Thyroid gland (tissue), 4 donors: Measurements from ENCODE around the gene PSD2. TPM values are rescaled to one million over a fixed set of nuclear protein-coding genes. Genes with fewer than 3 reads are reported as not detected.

Experiments
- DNase-seq, 2 donors: peaks; one replicate each; pipeline ENCODE4 v3.0.0-alpha.2; 2019
- H3K27ac ChIP-seq, 3 donors: fragments of 200-600 bp; sonication (generic); 1 replicate in 2 of 3; 2 replicates in 1 of 3; pipeline ENCODE4 v1.5.1; 2016 to 2019; ENCODE audit warnings: mild to moderate bottlenecking in 1 of 3, moderate library complexity in 1 of 3
- H3K27me3 ChIP-seq: fragments of 200-600 bp; sonication (generic); one replicate; pipeline ENCODE4 v1.5.1; 2019
- H3K36me3 ChIP-seq, 2 donors: fragments of 200-600 bp; sonication (generic); one replicate each; pipeline ENCODE4 v1.5.1; 2016 to 2019
- H3K4me1 ChIP-seq, 2 donors: fragments of 200-600 bp; sonication (generic); one replicate each; pipeline ENCODE4 v1.5.1; 2017 to 2019
- H3K4me3 ChIP-seq, 3 donors: fragments of 200-600 bp; sonication (generic); replicated peaks in 1 of 3; 1 replicate in 2 of 3; 2 replicates in 1 of 3; pipeline ENCODE4 v1.5.1; 2016; ENCODE audit warnings: mild to moderate bottlenecking in 1 of 3
- H3K9me3 ChIP-seq: fragments of 200-600 bp; sonication (generic); one replicate; pipeline ENCODE4 v1.5.1; 2017
- POLR2A ChIP-seq, 2 donors: fragments of 450-650 bp; IDR thresholded peaks; one replicate each; pipeline ENCODE4 v1.6.1; 2017; ENCODE audit warnings: antibody characterized with exemption in 2 of 2, mild to moderate bottlenecking in 2 of 2, moderate library complexity in 1 of 2
- WGBS, 2 donors: methylation state at CpG; one replicate each; pipeline ENCODE4 v1.1.5; 2017; 5-methylcytosine and 5-hydroxymethylcytosine counted together
- intact Hi-C: fragments of 100-400 bp; cut with DNase I; formaldehyde crosslinking; loops from one replicate; pipeline ENCODE4 v1.15.1; 2023
- total RNA-seq, 4 donors: library from RNA; depleted of rRNA; stranded (reverse); fragments of >200 nt; gene quantifications; one replicate each; pipeline ENCODE4 v1.2.3, GENCODE V29; 2016
- TF ChIP-seq, protein P1 (sequence below), 6 experiments: fragments of 200-600 bp in 3 of 6; fragments of 450-650 bp in 3 of 6; sonication (generic) in 3 of 6; IDR thresholded peaks; one replicate each; pipeline ENCODE4 v1.5.1; 2016 to 2019; ENCODE audit warnings: antibody characterized with exemption in 6 of 6, mild to moderate bottlenecking in 2 of 6, inconsistent platforms in 1 of 6, moderate library complexity in 1 of 6

PSD2 gene
- total RNA-seq, 4 donors from 2014 or later = 0.11 to 0.67 (median 0.13) TPM; not detected in 1

DNA sequence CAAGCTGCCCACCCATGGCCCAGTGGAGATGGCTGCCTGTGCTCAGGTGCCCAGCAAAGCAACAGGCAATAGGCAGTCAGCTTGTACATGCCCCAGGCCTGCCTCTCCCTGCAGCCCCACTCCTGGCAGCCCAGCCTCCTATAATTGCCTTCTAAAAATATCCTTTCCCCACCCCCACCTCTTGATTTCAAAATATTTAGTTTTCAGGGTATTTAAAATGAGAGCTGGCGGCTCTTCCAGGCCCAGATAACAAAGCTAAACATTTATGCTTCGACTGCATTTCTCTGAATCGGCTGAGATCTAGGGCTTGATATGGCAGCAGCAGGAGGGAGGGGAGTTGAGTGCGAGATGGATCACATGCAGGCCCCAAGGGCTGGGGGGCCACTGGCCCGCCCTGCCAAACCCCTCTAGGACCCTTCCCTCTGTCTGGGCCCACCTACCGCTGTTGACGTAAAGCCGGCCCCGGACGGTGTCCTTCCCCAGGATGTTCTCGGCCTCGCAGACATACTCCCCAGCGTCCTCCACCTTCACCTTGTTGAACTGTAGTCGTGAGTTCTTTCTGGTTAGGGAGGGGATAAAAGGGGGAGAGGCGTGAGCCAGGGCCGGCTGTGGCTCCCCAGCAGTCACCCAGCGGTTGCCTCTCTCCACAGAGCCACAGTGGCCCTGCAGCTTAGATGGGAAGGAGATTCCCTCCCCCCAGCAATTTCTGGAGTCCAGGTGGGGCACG, 85.0 kb downstream of the PSD2 start:
- H3K27me3 ChIP-seq = no peaks in the 10 kb centered on the region
- H3K4me3 ChIP-seq = no peak overlapping the region
- no peaks in the 10 kb centered on the region for H3K9me3 ChIP-seq
- no peaks in the 10 kb centered on the region for H3K36me3 ChIP-seq
- no peak overlapping the region for H3K27ac ChIP-seq
- no peak for DNase-seq
- WGBS, 2 donors = 77 to 82% methylated on average over 18 of the region's 18 CpGs
- no peaks in the 10 kb centered on the region for H3K4me1 ChIP-seq
- TF ChIP-seq, protein P1, sequence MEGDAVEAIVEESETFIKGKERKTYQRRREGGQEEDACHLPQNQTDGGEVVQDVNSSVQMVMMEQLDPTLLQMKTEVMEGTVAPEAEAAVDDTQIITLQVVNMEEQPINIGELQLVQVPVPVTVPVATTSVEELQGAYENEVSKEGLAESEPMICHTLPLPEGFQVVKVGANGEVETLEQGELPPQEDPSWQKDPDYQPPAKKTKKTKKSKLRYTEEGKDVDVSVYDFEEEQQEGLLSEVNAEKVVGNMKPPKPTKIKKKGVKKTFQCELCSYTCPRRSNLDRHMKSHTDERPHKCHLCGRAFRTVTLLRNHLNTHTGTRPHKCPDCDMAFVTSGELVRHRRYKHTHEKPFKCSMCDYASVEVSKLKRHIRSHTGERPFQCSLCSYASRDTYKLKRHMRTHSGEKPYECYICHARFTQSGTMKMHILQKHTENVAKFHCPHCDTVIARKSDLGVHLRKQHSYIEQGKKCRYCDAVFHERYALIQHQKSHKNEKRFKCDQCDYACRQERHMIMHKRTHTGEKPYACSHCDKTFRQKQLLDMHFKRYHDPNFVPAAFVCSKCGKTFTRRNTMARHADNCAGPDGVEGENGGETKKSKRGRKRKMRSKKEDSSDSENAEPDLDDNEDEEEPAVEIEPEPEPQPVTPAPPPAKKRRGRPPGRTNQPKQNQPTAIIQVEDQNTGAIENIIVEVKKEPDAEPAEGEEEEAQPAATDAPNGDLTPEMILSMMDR (IDR thresholded peaks at IDR 0.05) = no peak
- TF ChIP-seq POLR2A (IDR thresholded peaks at IDR 0.05) = no peak
- intact Hi-C loops = no loop called here

DNA sequence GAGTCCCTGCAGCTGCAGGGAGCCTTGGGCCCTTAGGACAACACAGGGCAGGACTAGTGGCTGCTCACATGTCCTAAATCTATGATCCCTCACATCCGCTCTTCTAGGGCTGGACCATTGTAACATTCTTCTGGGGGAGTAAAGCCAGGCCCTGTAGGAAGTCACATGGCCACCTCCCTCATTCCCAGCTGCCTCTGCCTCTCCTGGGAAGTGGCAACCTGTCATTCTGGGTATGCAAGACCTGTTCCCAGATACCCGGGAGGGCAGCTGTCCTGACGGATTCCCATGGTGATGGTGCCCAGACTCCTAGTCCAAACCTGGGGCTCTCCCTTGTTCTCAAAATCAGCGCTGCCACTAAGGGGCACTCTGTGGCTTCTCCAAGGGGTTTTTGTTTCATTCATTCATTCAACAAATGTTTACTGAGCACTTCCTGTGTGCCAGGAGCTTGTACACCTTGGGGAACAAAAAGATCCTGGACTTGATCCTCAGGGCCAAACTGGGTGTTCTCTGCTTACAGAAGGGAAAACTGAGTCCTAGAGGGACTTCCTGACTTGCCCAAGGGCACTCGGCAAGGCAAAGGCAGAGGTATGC, 85.6 kb downstream of the PSD2 start:
- TF ChIP-seq, protein P1 (IDR thresholded peaks at IDR 0.05) = no peak
- no peak for TF ChIP-seq POLR2A (IDR thresholded peaks at IDR 0.05)
- no peaks in the 10 kb centered on the region for H3K36me3 ChIP-seq
- no peak overlapping the region for H3K4me3 ChIP-seq
- no peaks in the 10 kb centered on the region for H3K27me3 ChIP-seq
- H3K9me3 ChIP-seq = no peaks in the 10 kb centered on the region
- intact Hi-C loops = no loop called here
- 85 to 92% methylated on average over 5 of the region's 5 CpGs for WGBS, 2 donors
- DNase-seq = no peak
- no peak overlapping the region for H3K27ac ChIP-seq
- H3K4me1 ChIP-seq = no peaks in the 10 kb centered on the region

DNA sequence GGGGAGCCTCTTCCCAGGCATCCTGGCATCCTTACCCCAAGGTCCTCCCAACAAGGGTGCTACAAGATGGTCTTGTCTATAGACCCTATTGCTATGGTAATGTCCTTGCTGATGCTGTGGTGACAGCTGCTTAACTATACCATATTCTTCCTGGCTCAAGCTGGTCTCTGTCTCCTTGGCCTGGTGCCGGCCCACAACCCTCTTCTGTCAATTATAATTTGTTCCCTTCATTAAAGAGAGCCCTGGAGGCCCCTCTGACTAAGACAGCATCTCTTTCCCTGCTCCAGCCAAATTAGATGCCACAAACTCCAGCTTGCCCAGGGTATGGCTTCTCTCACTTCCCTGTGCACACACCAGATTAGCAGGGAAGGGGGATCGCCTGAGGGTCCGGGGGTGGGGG, 86.7 kb downstream of the PSD2 start:
- 85 to 96% methylated on average over 3 of the region's 3 CpGs for WGBS, 2 donors
- intact Hi-C loops = no loop called here
- H3K9me3 ChIP-seq = no peaks in the 10 kb centered on the region
- no peak for TF ChIP-seq POLR2A (IDR thresholded peaks at IDR 0.05)
- TF ChIP-seq, protein P1 (IDR thresholded peaks at IDR 0.05) = no peak
- no peak for DNase-seq
- no peak overlapping the region for H3K27ac ChIP-seq
- no peaks in the 10 kb centered on the region for H3K36me3 ChIP-seq
- H3K4me3 ChIP-seq = no peak overlapping the region
- no peaks in the 10 kb centered on the region for H3K4me1 ChIP-seq
- H3K27me3 ChIP-seq = no peaks in the 10 kb centered on the region

DNA sequence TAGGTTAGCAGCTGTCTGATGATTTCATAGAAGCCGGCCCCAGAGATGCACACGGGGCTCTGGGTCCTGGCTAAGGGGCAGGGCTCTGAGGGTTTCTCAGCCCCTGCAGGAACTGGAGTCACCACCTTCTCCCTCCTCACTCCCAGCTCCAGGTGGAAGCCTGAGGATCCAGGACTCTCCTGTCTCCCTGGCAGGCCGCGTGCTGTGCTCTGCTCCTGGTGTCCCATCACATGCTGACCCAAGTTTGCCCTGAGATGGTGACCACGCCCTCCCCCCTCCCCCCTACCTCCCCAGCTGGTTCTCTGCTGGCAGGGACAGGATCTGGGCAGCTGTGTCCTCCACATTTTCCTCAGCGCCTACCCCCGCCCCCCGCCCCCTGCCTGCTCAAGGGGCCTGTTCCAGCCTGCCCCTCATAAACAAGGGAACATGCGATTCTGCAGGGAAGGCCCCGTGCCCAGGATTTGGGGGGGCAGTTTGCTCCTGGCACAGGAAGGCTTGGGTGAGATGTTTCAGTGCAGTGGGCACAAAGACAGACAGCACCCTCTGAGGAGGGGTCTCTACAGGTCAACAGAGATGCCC, 87.4 kb downstream of the PSD2 start:
- Histone ChIP-seq H3K4me1 (no peaks in the 10 kb centered on the region), H3K27me3 (no peaks in the 10 kb centered on the region), H3K4me3 (no peak overlapping the region), H3K27ac (no peak overlapping the region), H3K36me3 (no peaks in the 10 kb centered on the region), H3K9me3 (no peaks in the 10 kb centered on the region)
- 78 to 87% methylated on average over 5 to 8 of the region's 10 CpGs for WGBS, 2 donors
- intact Hi-C loops = no loop called here
- no peak for DNase-seq
- no peak for TF ChIP-seq POLR2A (IDR thresholded peaks at IDR 0.05)
- TF ChIP-seq, protein P1 (IDR thresholded peaks at IDR 0.05) = no peak

DNA sequence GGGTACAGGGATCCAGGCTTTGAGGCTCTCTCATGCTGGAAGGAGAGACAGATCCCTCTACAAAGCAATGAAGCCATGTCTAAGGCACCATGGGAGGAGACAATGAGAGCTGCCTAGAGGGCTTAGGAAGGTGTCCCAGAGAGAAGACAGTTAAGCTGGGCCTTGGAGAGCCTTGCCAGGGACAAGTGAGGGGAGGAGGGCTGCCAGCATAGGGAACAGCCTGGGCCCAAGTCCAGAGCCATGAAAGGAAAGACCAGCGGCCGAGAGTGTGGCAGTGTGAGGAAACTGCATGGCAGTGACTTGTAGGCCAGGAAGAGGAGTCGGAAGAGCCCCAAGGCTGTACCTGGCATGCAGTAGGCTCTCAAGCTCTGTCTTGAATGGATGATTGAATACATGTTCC, 88.5 kb downstream of the PSD2 start:
- Histone ChIP-seq H3K27me3 (no peaks in the 10 kb centered on the region), H3K4me3 (no peak overlapping the region), H3K27ac (no peak overlapping the region), H3K9me3 (no peaks in the 10 kb centered on the region), H3K4me1 (no peaks in the 10 kb centered on the region), H3K36me3 (no peaks in the 10 kb centered on the region)
- no peak for DNase-seq
- intact Hi-C loops = no loop called here
- 83 to 91% methylated on average over 3 of the region's 3 CpGs for WGBS, 2 donors
- TF ChIP-seq, protein P1 (IDR thresholded peaks at IDR 0.05) = no peak
- no peak for TF ChIP-seq POLR2A (IDR thresholded peaks at IDR 0.05)
